ENCODE measurements around the gene JCAD.
A peak's percentile ranks its signal among the peaks of the same experiment; 100 is the strongest.

JCAD gene

DNA sequence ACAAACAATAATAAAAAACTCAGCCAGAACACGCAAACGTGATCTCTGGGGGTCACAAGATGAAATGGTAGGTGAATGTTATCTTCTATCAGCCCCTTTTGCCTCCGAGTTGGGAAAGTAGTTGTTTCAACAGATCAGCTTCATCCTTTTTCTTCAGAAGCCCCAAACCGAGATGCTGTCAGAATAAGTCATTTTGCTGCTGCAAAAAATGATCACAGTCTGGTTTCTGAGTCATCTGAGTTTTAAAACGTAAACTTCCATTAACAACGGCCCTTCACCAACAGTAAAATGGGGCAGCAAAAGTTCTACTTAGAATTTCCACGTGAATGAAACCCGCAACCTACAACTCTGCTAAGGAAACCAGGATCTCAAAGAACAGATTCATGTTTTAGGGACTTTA is 44.9 kb downstream of the JCAD start:
- no peak overlapping the region for H3K14ac ChIP-seq (ENCODE audit: low read length in 2 of 2)
- H4K8ac ChIP-seq (ENCODE audit: low read length), result no peak overlapping the region
- no peak overlapping the region for H3K18ac ChIP-seq (ENCODE audit: low read depth in 1 of 2, low read length in 2 of 2)
- no peak overlapping the region for H3K9ac ChIP-seq (ENCODE audit: low read length)
- H2AK5ac ChIP-seq (ENCODE audit: low read length, severe bottlenecking), result no peak overlapping the region
- 65% methylated on average over 8 of the region's 8 CpGs for WGBS
- H2BK5ac ChIP-seq (ENCODE audit: low read depth, low read length, poor library complexity, severe bottlenecking), result no peak overlapping the region
- no peak overlapping the region for H3K23ac ChIP-seq (ENCODE audit: low read length in 2 of 2)
- peaks cover 12 to 29% of the 10 kb centered on the region in 2 experiments for H3K36me3 ChIP-seq (ENCODE audit: control insufficient read depth in 1 of 2, insufficient read depth in 2 of 2, low read depth in 1 of 2, low read length in 2 of 2)
- H2AFZ ChIP-seq (ENCODE audit: low read depth, low read length), result no peak overlapping the region
- no peak for DNase-seq
- no peak overlapping the region for H2BK120ac ChIP-seq (ENCODE audit: low read depth, low read length)
- H3K27ac ChIP-seq (ENCODE audit: low read length, poor library complexity, severe bottlenecking), result no peak overlapping the region
- peaks cover 1% of the 10 kb centered on the region for H3K4me1 ChIP-seq (ENCODE audit: control insufficient read depth, insufficient read depth, low read depth, low read length)
- no peak overlapping the region for H3K4me2 ChIP-seq (ENCODE audit: low read length, poor library complexity, severe bottlenecking)
- H2BK15ac ChIP-seq (ENCODE audit: low read depth, poor library complexity, severe bottlenecking), result no peak overlapping the region
- H3K27me3 ChIP-seq (ENCODE audit: control insufficient read depth in 1 of 2, insufficient read depth in 1 of 2, low read length in 2 of 2), result no peaks in the 10 kb centered on the region
- no peaks in the 10 kb centered on the region for H3K9me3 ChIP-seq (ENCODE audit: control insufficient read depth, low read length)
- no peak overlapping the region for H2BK12ac ChIP-seq (ENCODE audit: low read length in 2 of 2)
- no peak overlapping the region for H4K91ac ChIP-seq (ENCODE audit: low read length)
- H3K79me1 ChIP-seq (replicated peaks; ENCODE audit: low read length, poor library complexity, severe bottlenecking), result peaks cover 7% of the 10 kb centered on the region
- H3K4me3 ChIP-seq (ENCODE audit: insufficient read depth in 1 of 2, low read depth in 1 of 2, low read length in 2 of 2), result no peak overlapping the region
- H3K4ac ChIP-seq (ENCODE audit: low read depth in 1 of 2, low read length in 2 of 2), result no peak overlapping the region

DNA sequence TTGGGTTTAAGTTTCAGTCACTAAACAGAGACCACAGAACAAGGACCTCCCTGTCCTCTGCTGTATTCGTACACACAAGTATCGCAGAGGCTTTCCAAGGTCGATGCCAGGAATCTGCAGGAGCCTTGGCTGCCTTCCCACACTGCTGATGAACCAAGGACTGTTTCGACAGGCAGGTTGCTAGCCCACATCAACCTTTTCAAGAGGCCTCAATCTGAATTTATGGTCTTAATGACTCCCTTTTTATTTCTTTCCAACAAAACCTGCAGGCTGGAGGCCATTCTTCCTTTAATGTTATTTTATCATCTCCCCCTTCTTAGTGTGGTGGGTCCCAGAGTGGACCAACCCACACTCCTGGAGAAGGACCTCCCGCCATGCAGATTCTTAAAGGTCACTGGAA is 45.6 kb downstream of the JCAD start:
- Histone ChIP-seq H4K91ac (ENCODE audit: low read length) (no peak overlapping the region), H3K9me3 (ENCODE audit: control insufficient read depth, low read length) (no peaks in the 10 kb centered on the region), H3K9ac (ENCODE audit: low read length) (no peak overlapping the region), H4K8ac (ENCODE audit: low read length) (peak overlapping the region; percentile 2), H2AK5ac (ENCODE audit: low read length, severe bottlenecking) (no peak overlapping the region), H2AFZ (ENCODE audit: low read depth, low read length) (no peak overlapping the region), H3K4me1 (ENCODE audit: control insufficient read depth, insufficient read depth, low read depth, low read length) (peaks cover 1% of the 10 kb centered on the region), H3K27me3 (ENCODE audit: control insufficient read depth in 1 of 2, insufficient read depth in 1 of 2, low read length in 2 of 2) (no peaks in the 10 kb centered on the region), H3K4me3 (ENCODE audit: insufficient read depth in 1 of 2, low read depth in 1 of 2, low read length in 2 of 2) (no peak overlapping the region), H3K36me3 (ENCODE audit: control insufficient read depth in 1 of 2, insufficient read depth in 2 of 2, low read depth in 1 of 2, low read length in 2 of 2) (peaks cover 12 to 29% of the 10 kb centered on the region in 2 experiments), H2BK12ac (ENCODE audit: low read length in 2 of 2) (no peak overlapping the region), H3K4ac (ENCODE audit: low read depth in 1 of 2, low read length in 2 of 2) (no peak overlapping the region), H2BK15ac (ENCODE audit: low read depth, poor library complexity, severe bottlenecking) (no peak overlapping the region), H3K4me2 (ENCODE audit: low read length, poor library complexity, severe bottlenecking) (no peak overlapping the region), H2BK5ac (ENCODE audit: low read depth, low read length, poor library complexity, severe bottlenecking) (no peak overlapping the region), H2BK120ac (ENCODE audit: low read depth, low read length) (no peak overlapping the region), H3K18ac (ENCODE audit: low read depth in 1 of 2, low read length in 2 of 2) (no peak overlapping the region), H3K79me1 (replicated peaks; ENCODE audit: low read length, poor library complexity, severe bottlenecking) (peaks cover 6% of the 10 kb centered on the region), H3K23ac (ENCODE audit: low read length in 2 of 2) (no peak overlapping the region), H3K27ac (ENCODE audit: low read length, poor library complexity, severe bottlenecking) (no peak overlapping the region), H3K14ac (ENCODE audit: low read length in 2 of 2) (no peak overlapping the region)
- DNase-seq, result no peak
- 89% methylated on average over 5 of the region's 5 CpGs for WGBS

DNA sequence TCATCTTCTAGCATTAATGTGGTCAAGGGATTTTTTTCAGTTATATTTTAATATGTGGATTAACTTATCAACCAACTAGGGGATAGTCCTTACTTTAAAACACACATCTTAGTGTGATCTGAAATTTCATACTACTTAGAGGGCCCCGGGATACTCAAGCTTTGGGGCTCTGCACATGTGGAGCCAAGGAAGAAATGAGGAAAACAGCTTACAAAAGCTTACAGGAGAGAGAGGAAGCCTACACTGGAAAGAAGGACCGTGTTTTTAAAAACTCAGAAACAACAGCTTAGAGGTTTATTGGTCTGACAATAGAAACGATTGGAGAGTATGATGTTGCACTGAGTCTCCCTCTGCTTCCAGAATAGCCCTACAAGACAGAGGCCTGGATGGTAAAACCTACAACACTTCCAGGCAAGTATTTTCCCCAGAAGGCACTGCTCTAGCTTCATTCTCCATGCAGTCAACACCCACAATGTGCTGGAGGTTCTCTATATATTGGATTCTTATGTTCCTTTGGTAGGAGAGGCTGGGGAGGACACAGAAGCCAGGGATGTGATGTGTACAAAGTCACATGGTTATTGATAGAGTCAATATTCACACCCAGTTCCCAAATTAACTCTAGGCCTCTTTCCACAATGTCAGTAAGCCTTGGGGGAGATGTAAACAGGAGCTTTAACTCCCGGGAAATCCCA is 47.3 kb downstream of the JCAD start:
- H4K91ac ChIP-seq (ENCODE audit: low read length), result no peak overlapping the region
- 94% methylated on average over 2 of the region's 4 CpGs for WGBS
- no peak overlapping the region for H2AFZ ChIP-seq (ENCODE audit: low read depth, low read length)
- H3K9me3 ChIP-seq (ENCODE audit: control insufficient read depth, low read length), result peaks cover 5% of the 10 kb centered on the region
- H2BK120ac ChIP-seq (ENCODE audit: low read depth, low read length), result no peak overlapping the region
- no peak overlapping the region for H3K4me2 ChIP-seq (ENCODE audit: low read length, poor library complexity, severe bottlenecking)
- no peak overlapping the region for H2BK12ac ChIP-seq (ENCODE audit: low read length in 2 of 2)
- no peak overlapping the region for H2AK5ac ChIP-seq (ENCODE audit: low read length, severe bottlenecking)
- H4K8ac ChIP-seq (ENCODE audit: low read length), result no peak overlapping the region
- H3K27ac ChIP-seq (ENCODE audit: low read length, poor library complexity, severe bottlenecking), result no peak overlapping the region
- H3K18ac ChIP-seq (ENCODE audit: low read depth in 1 of 2, low read length in 2 of 2), result no peak overlapping the region
- DNase-seq, result no peak
- H3K27me3 ChIP-seq (ENCODE audit: control insufficient read depth in 1 of 2, insufficient read depth in 1 of 2, low read length in 2 of 2), result peaks cover 0 to 3% of the 10 kb centered on the region in 2 experiments
- no peak overlapping the region for H3K4me3 ChIP-seq (ENCODE audit: insufficient read depth in 1 of 2, low read depth in 1 of 2, low read length in 2 of 2)
- no peak overlapping the region for H3K4ac ChIP-seq (ENCODE audit: low read depth in 1 of 2, low read length in 2 of 2)
- peaks cover 8 to 15% of the 10 kb centered on the region in 2 experiments for H3K36me3 ChIP-seq (ENCODE audit: control insufficient read depth in 1 of 2, insufficient read depth in 2 of 2, low read depth in 1 of 2, low read length in 2 of 2)
- no peak overlapping the region for H3K14ac ChIP-seq (ENCODE audit: low read length in 2 of 2)
- H3K9ac ChIP-seq (ENCODE audit: low read length), result no peak overlapping the region
- no peak overlapping the region for H2BK15ac ChIP-seq (ENCODE audit: low read depth, poor library complexity, severe bottlenecking)
- peaks cover 4% of the 10 kb centered on the region for H3K4me1 ChIP-seq (ENCODE audit: control insufficient read depth, insufficient read depth, low read depth, low read length)
- no peak overlapping the region for H3K23ac ChIP-seq (ENCODE audit: low read length in 2 of 2)
- H2BK5ac ChIP-seq (ENCODE audit: low read depth, low read length, poor library complexity, severe bottlenecking), result no peak overlapping the region
- no peaks in the 10 kb centered on the region for H3K79me1 ChIP-seq (replicated peaks; ENCODE audit: low read length, poor library complexity, severe bottlenecking)

DNA sequence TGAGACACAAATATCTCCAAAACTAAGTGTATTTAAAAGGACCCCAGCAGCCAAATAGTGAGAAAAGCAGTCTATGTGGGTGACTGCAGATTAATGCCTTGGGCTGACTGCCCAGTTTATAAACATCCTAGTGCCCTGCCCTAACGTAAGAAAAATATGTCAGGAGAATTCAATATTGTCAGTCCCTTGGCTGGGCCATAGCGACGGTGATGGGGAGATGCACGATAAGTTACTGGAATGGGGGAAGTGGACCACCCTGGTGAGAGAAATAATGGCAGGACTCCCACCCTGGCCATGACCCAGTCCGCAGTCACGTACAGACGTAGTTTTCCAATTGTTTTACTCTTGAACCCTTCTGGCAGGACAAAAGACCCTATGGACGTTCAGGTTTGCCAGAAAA is 48.0 kb downstream of the JCAD start:
- Histone ChIP-seq H3K9ac (ENCODE audit: low read length) (no peak overlapping the region), H3K4me1 (ENCODE audit: control insufficient read depth, insufficient read depth, low read depth, low read length) (peaks cover 7% of the 10 kb centered on the region), H3K27ac (ENCODE audit: low read length, poor library complexity, severe bottlenecking) (no peak overlapping the region), H3K23ac (ENCODE audit: low read length in 2 of 2) (no peak overlapping the region), H3K79me1 (replicated peaks; ENCODE audit: low read length, poor library complexity, severe bottlenecking) (no peaks in the 10 kb centered on the region), H2AK5ac (ENCODE audit: low read length, severe bottlenecking) (no peak overlapping the region), H2BK12ac (ENCODE audit: low read length in 2 of 2) (no peak overlapping the region), H2BK120ac (ENCODE audit: low read depth, low read length) (no peak overlapping the region), H3K9me3 (ENCODE audit: control insufficient read depth, low read length) (peaks cover 5% of the 10 kb centered on the region), H2BK15ac (ENCODE audit: low read depth, poor library complexity, severe bottlenecking) (no peak overlapping the region), H3K4ac (ENCODE audit: low read depth in 1 of 2, low read length in 2 of 2) (no peak overlapping the region), H3K18ac (ENCODE audit: low read depth in 1 of 2, low read length in 2 of 2) (no peak overlapping the region), H3K14ac (ENCODE audit: low read length in 2 of 2) (no peak overlapping the region), H3K4me3 (ENCODE audit: insufficient read depth in 1 of 2, low read depth in 1 of 2, low read length in 2 of 2) (no peak overlapping the region), H4K91ac (ENCODE audit: low read length) (no peak overlapping the region), H3K27me3 (ENCODE audit: control insufficient read depth in 1 of 2, insufficient read depth in 1 of 2, low read length in 2 of 2) (peaks cover 0 to 10% of the 10 kb centered on the region in 2 experiments), H4K8ac (ENCODE audit: low read length) (no peak overlapping the region), H2BK5ac (ENCODE audit: low read depth, low read length, poor library complexity, severe bottlenecking) (no peak overlapping the region), H3K4me2 (ENCODE audit: low read length, poor library complexity, severe bottlenecking) (no peak overlapping the region), H2AFZ (ENCODE audit: low read depth, low read length) (no peak overlapping the region), H3K36me3 (ENCODE audit: control insufficient read depth in 1 of 2, insufficient read depth in 2 of 2, low read depth in 1 of 2, low read length in 2 of 2) (peaks cover 8 to 9% of the 10 kb centered on the region in 2 experiments)
- WGBS, result 94% methylated on average over 8 of the region's 8 CpGs
- DNase-seq, result no peak
